GM19043 (cell line): ENCODE measurements around the gene CAPZA1.
A peak's percentile ranks its signal among the peaks of the same experiment; 100 is the strongest.
"Not testable (repeated sequence)": the region's sequence is repeated elsewhere in the genome, so short reads cannot be mapped to it uniquely, and the experiment has no call there.

Source experiments
- ATAC-seq: cut with Tn5 transposase; IDR thresholded peaks from one replicate; pipeline ENCODE4 v1.9.1; 2021; ENCODE audit warnings: low read depth; ENCODE audit not compliant: unreplicated experiment

Gene CAPZA1

DNA sequence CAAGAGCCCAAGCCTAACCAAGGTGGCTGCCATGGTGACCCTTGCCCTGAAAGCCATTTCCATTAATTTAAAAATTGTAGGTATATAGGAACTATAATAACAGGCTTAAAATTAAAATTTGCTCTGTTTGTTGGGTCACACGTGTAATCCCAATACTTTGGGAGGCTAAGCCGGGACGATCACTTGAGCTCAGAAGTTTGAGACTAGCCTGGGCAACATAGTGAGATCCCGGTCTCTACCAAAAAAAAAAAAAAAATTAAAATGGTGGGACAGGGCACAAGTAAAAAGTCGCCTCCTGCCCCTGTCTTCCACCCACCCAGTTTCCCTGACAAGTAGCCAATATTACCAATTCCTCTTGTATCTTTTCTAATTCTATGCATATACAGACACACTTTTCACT lies 6.6 kb downstream of the CAPZA1 start:
- ATAC-seq, result no peak

GRCh38 chr1:112626887-112627286 lies 7.3 kb downstream of the CAPZA1 start:
- no peak for ATAC-seq

DNA sequence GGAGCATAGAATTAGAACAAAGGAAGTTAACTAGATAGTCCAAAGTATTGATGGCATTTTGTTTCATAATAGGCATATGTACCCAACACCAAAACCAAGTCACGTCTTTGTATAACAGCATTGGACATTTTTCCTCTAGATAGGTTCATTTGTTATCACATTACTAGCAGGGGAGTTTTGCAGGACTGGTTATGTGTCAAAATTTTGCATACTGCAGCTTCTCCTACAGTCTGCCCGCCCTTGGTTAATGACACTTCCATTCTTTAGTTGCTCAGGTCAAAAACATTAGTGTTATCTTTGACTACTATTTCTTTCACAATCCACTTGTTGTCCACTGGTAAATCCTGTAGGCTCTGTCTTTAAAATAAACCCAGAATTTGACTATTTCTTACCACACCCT lies 8.9 kb downstream of the CAPZA1 start:
- ATAC-seq, result no peak

DNA sequence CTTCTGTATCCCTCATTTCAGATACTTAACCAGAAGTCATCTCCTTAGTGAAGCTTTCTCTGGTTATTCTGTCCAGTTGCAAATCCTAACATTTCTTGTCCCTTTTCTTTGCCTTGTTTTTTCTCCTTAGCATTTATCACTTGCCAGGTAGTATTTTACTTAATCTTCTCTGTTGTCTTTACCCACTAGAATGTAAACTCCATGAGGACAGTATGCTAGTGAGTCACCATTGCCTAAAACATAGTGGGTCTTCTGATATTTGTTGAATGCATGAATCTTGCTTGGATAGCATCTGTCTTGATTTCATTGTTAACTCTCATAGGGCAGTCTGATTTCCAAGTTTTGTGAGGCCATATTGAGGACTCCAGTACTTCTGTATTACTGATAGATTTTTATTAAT lies 9.6 kb downstream of the CAPZA1 start:
- no peak for ATAC-seq

GRCh38 chr1:112633628-112634027 lies 14.0 kb downstream of the CAPZA1 start:
- ATAC-seq, result no peak

DNA sequence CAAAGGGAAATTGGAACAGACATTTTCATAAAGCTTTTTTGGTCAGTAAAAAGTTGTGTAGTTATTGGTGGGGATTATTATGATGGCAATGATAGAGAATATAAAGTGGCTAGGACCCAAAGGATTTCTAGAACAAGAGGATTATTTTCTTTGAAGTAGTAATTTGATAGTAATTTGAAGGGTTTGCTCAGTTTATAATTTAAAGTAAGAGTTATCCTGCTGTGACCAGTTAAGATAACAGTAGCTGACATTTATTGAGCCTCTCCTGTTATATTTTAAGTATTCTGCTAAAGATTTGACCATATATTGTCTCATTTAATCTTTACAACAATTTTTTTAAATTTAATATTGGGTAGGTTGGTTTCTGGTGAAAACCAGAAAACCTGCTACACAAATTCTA lies 14.7 kb downstream of the CAPZA1 start:
- no peak for ATAC-seq

DNA sequence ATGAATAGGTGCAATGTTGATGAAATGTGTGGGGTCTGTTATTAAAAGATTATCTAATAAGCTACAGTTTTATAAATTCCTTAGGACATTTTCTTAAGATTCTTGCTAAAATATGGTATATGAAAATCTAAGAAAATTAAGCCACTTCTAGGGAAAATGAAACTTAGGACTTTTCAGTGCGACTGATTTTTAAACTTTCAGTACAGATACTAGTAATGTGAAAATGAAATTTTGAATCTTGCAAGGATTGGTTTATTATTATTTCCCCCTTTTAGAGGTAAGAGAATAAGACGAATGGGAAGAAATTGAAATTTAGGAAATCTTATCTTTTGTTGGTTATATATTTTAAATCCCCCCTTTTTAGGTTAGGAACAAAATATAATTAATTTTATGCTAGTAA lies 16.4 kb downstream of the CAPZA1 start:
- no peak for ATAC-seq

- peak; percentile 52 for ATAC-seq
Measured at GRCh38 chr1:112636597-112637253, 17.1 kb downstream of the CAPZA1 start.

- ATAC-seq, result no peak
Measured at GRCh38 chr1:112637254-112638109, 17.9 kb downstream of the CAPZA1 start.

GRCh38 chr1:112638110-112638428 lies 18.4 kb downstream of the CAPZA1 start:
- no peak for ATAC-seq

DNA sequence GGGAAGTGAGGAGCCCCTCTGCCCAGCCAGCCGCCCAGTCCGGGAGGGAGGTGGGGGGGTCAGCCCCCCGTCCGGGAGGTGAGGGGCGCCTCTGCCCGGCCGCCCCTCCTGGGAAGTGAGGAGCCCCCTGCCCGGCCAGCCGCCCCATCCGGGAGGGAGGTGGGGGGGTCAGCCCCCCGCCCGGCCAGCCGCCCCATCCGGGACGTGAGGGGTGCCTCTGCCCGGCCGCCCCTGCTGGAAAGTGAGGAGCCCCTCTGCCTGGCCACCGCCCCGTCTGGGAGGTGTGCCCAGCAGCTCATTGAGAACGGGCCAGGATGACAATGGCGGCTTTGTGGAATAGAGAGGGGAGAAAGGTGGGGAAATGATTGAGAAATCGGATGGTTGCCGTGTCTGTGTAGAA lies 20.8 kb downstream of the CAPZA1 start:
- not testable (repeated sequence) for ATAC-seq

- no peak for ATAC-seq
Measured at GRCh38 chr1:112643080-112643479, 23.4 kb downstream of the CAPZA1 start.

DNA sequence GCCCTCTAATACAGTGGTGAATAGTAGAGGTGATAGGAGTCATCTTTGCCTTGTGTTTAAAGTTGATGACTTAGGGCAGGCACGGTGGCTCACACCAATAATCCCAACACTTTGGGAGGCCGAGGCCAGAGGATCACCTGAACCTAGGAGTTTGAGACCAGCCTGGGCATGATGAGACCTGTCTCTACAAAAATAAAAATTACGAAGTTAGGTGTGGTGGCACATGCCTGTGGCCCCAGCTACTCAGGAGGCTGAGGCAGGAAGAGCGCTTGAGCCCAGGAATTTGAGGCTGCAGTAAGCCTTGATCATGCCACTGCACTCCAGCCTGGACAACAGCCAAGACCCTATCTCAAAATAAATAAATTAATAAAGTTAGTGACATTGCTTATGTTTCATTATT lies 26.6 kb downstream of the CAPZA1 start:
- ATAC-seq, result no peak

- no peak for ATAC-seq
Measured at GRCh38 chr1:112651205-112651604, 31.6 kb downstream of the CAPZA1 start.

GRCh38 chr1:112665857-112666256 lies 46.2 kb downstream of the CAPZA1 start:
- no peak for ATAC-seq

DNA sequence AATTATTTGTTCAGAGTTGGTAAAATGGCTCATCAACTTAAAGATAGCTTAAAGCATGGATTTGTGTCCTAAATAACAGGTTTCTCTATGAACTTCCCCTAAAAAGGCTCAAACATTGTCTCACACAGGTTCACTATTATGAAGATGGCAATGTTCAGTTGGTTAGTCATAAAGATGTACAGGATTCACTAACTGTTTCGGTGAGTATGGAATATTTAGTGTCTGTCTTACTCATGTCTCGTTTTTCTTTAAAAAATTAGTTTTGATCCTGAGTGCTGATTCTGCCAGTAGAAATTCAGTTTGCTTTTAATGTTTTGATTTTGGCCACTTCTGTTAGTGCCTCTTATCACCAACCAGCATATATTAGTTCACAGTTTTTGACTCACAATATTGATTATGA lies 47.3 kb downstream of the CAPZA1 start:
- no peak for ATAC-seq

GRCh38 chr1:112672009-112672408 lies 52.4 kb downstream of the CAPZA1 start:
- ATAC-seq, result no peak

DNA sequence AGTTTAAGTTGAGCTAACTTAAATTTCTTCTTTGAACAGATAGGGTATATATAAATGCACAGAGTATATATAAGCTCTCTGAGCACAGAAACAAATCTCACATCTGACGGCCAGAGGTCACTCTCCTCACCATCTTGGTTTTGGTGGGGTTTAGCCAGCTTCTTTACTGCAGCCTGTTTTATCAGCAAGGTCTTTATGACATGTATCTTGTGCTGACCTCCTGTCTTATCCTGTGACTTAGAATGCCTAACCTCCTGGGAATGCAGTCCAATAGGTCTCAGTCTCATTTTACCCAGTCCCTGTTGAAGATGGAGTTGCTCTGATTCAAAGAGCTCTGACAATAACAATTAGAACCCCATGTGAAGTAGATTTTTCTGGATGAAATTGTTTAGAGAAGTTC lies 53.2 kb downstream of the CAPZA1 start:
- no peak for ATAC-seq

DNA sequence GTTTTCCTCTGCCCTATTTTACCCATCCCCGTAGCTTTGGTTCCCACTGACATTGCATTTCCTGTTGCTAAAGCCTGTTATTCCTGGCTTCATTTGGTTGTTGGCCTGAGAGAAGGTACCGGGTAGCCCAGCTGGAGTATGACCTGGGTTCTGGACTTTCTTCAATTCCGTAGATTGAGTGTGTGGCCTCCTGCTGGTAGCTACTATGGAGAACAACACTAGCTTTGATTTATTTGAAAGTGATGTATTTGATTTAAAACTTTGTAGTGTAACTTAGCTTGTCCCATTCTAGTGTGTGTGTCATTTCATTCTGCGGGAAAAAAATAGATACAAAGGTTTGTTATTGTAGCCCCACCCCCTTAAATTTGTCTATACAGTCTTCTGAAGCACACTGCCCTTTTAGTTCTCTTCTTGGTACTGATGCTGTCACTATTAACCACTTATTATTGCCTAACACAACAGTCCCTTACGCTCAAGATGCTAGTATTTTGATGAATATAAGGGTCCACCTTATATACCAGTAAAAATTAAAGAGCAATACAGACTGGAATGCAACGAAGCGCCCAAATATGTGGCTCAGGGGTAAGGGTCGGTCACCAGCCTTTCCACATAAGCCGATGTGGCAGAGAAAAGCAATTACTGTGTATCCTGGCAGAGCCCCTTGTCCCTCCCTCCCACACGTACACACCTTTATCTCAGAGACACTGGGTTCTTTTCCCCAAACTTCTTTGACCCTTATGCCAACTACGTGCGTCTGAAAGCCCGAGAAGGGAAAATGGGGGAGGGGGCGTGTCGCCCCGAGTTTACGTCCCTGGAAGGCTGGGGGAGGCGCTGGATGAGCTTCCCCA lies 54.2 kb downstream of the CAPZA1 start:
- ATAC-seq, result no peak

- ATAC-seq, result peak; percentile 54
Measured at GRCh38 chr1:112674440-112674985, 54.9 kb downstream of the CAPZA1 start, which contains the start of gene MOV10. TSS of gene MOV10 (plus strand) at chr1:112674659. CDS start at chr1:112674913, 254 bp downstream.
